GM12878 (cell line): ENCODE data around the gene SLC25A3. TPM values are rescaled to one million over a fixed set of nuclear protein-coding genes. Genes with fewer than 3 reads are reported as not detected.

Experiments
- ATAC-seq: fragments of 200-7000 bp; cut with Tn5 transposase; 3 replicates; pipeline ENCODE4 v1.9.1; 2020; ENCODE audit warnings: mild to moderate bottlenecking, moderate library complexity
- BruUV-seq: library from RNA; stranded (reverse); fragments of 400-500 nt; replicated peaks from 2 replicates; lab custom pipeline; 2021; lab: Mats Ljungman, UMichigan
- CTCF ChIA-PET: fragments of 300-600 bp; sonication (Branson Sonifier 250); formaldehyde crosslinking; extraction: SDS; loops from one replicate; lab custom pipeline; 2021; ENCODE audit warnings: inconsistent platforms; lab: Yijun Ruan, JAX
- POLR2A ChIA-PET: fragments of 350-600 bp; formaldehyde crosslinking; extraction: SDS; loops from one replicate; lab custom pipeline; 2021; ENCODE audit warnings: inconsistent platforms; lab: Charles Lee
- RAD21 ChIA-PET: fragments of 300-600 bp; sonication (Branson Sonifier 250); formaldehyde crosslinking; loops from one replicate; lab custom pipeline; 2023; ENCODE audit warnings: antibody characterized with exemption; ENCODE audit not compliant: unreplicated experiment; lab: Charles Lee
- SMC1A ChIA-PET: fragments of 300-600 bp; sonication (Branson Sonifier 250); formaldehyde crosslinking; loops from one replicate; lab custom pipeline; 2023; ENCODE audit not compliant: unreplicated experiment, uncharacterized antibody; lab: Charles Lee
- DNase-seq: peaks from one replicate; pipeline ENCODE4 v3.0.0-alpha.2; 2011; ENCODE audit warnings: low read depth, low spot score
- FAIRE-seq: peaks from 3 replicates; lab custom pipeline; 2011; peaks lifted over from hg19 to GRCh38; lab: Jason Lieb, UNC
- H2AFZ ChIP-seq: 2 replicates; pipeline ENCODE4 v1.6.0; 2011; ENCODE audit warnings: low read depth, low read length, control low read depth; ENCODE audit not compliant: control insufficient read depth
- H3K27ac ChIP-seq: 2 replicates; pipeline ENCODE4 v1.5.1; 2011; ENCODE audit warnings: control low read depth; ENCODE audit not compliant: control insufficient read depth, insufficient read depth
- H3K27me3 ChIP-seq, 2 experiments: replicated peaks in 1 of 2; 2 replicates each; pipeline versions ENCODE4 v1.6.0 to v1.6.1; 2011; ENCODE audit warnings: low read length in 1 of 2; ENCODE audit not compliant: control insufficient read depth in 2 of 2, insufficient read depth in 2 of 2
- H3K36me3 ChIP-seq, 2 experiments: 2 replicates each; pipeline ENCODE4 v1.5.1; 2011; ENCODE audit warnings: low read length in 1 of 2; ENCODE audit not compliant: control insufficient read depth in 2 of 2, insufficient read depth in 2 of 2
- H3K4me1 ChIP-seq: 2 replicates; pipeline ENCODE4 v1.6.1; 2011; ENCODE audit warnings: mild to moderate bottlenecking, low read length, moderate library complexity, mixed read lengths; ENCODE audit not compliant: control insufficient read depth, insufficient read depth
- H3K4me2 ChIP-seq: 2 replicates; pipeline ENCODE4 v1.6.0; 2011; ENCODE audit warnings: control low read depth; ENCODE audit not compliant: control insufficient read depth, insufficient read depth
- H3K4me3 ChIP-seq: fragments of 200-600 bp; sonication (generic); 2 replicates; pipeline ENCODE4 v1.5.1; 2016
- H3K79me2 ChIP-seq: 2 replicates; pipeline ENCODE4 v1.6.0; 2011; ENCODE audit warnings: low read length; ENCODE audit not compliant: control insufficient read depth, insufficient read depth
- H3K9ac ChIP-seq: 2 replicates; pipeline ENCODE4 v1.8.0; 2011; ENCODE audit warnings: low read length, control low read depth, mixed read lengths; ENCODE audit not compliant: control insufficient read depth, insufficient read depth
- H3K9me3 ChIP-seq: replicated peaks from 3 replicates; pipeline ENCODE4 v1.5.1; 2011; ENCODE audit warnings: mild to moderate bottlenecking, low read length; ENCODE audit not compliant: control insufficient read depth, insufficient read depth
- H4K20me1 ChIP-seq: 2 replicates; pipeline ENCODE4 v1.6.0; 2011; ENCODE audit not compliant: control insufficient read depth, insufficient read depth
- ETV6 ChIP-seq, 2 experiments: fragments of 450-650 bp in 1 of 2; IDR thresholded peaks in 1 of 2; conservative IDR thresholded peaks in 1 of 2; 2 replicates each; pipeline ENCODE4 v1.6.1; 2014; ENCODE audit warnings: antibody characterized with exemption in 1 of 2, borderline replicate concordance in 1 of 2, low read depth in 1 of 2, mild to moderate bottlenecking in 1 of 2, moderate library complexity in 1 of 2
- FOXK2 ChIP-seq: fragments of 450-650 bp; IDR thresholded peaks from 2 replicates; pipeline ENCODE4 v1.6.1; 2017; ENCODE audit warnings: mild to moderate bottlenecking, moderate library complexity
- POU2F2 ChIP-seq: IDR thresholded peaks from 3 replicates; pipeline ENCODE4 v1.6.1; 2011; ENCODE audit warnings: low read depth, mild to moderate bottlenecking, low read length, borderline replicate concordance
- SREBF2 ChIP-seq: IDR thresholded peaks from 2 replicates; pipeline ENCODE4 v1.6.1; 2012; ENCODE audit warnings: mild to moderate bottlenecking, low read length
- WGBS: methylation state at CpG from one replicate; pipeline ENCODE4 v1.1.6; 2016; ENCODE audit warnings: low lambda C conversion rate; ENCODE audit not compliant: insufficient replicate concordance, insufficient coverage; ENCODE audit errors: missing lambda C conversion rate; 5-methylcytosine and 5-hydroxymethylcytosine counted together
- in situ Hi-C: fragments of 300-500 bp; cut with MboI; formaldehyde crosslinking; loops from 9 replicates; pipeline ENCODE4 v1.14.3; 2018; ENCODE audit warnings: mixed read lengths
- intact Hi-C: fragments of 100-400 bp; cut with micrococcal nuclease; formaldehyde crosslinking; loops from one replicate; pipeline ENCODE4 v1.14.2; 2022; ENCODE audit not compliant: unreplicated experiment
- polyA plus RNA-seq, 11 experiments: library from polyadenylated mRNA; depleted of rRNA in 4 of 11; unstranded in 6 of 11; stranded (reverse) in 5 of 11; fragments of >200 nt; fragmentation: Nextera tagmentation in 4 of 11; fragmentation: Illumina TruSeq in 1 of 11; extraction: Ambion mirVana in 4 of 11; extraction: Trizol in 1 of 11; gene quantifications; 1 replicate in 1 of 11; 2 replicates in 10 of 11; pipeline versions ENCODE4 v1.2.1 to v1.2.3, GENCODE V29; 2011 to 2016; ENCODE audit warnings: inconsistent platforms in 2 of 11, missing spikeins in 2 of 11, low read depth in 1 of 11
- total RNA-seq, 4 experiments: library from RNA; depleted of rRNA in 3 of 4; stranded (reverse); fragments of >200 nt in 3 of 4; fragmentation: Illumina TruSeq in 1 of 4; extraction: Trizol in 1 of 4; gene quantifications; 2 replicates each; pipeline versions ENCODE4 v1.2.1 to v1.2.3, GENCODE V29; 2013 to 2021
- TF ChIP-seq, protein P1 (sequence below), 3 experiments: IDR thresholded peaks in 2 of 3; conservative IDR thresholded peaks in 1 of 3; 2 replicates each; pipeline ENCODE4 v1.5.1; 2011; ENCODE audit warnings: low read depth in 3 of 3, low read length in 3 of 3, mild to moderate bottlenecking in 3 of 3, control low read depth in 2 of 3, moderate library complexity in 2 of 3, inconsistent platforms in 1 of 3, mixed read lengths in 1 of 3; ENCODE audit not compliant: control insufficient read depth in 2 of 3, insufficient read depth in 1 of 3; ENCODE audit errors: extremely low read depth in 1 of 3

Gene SLC25A3
- total and polyA plus RNA-seq, 10 of the 15 experiments (the other 5 are each of a cell fraction or from before 2014, with no cell fraction given): 314 to 700 (median 589) TPM

DNA sequence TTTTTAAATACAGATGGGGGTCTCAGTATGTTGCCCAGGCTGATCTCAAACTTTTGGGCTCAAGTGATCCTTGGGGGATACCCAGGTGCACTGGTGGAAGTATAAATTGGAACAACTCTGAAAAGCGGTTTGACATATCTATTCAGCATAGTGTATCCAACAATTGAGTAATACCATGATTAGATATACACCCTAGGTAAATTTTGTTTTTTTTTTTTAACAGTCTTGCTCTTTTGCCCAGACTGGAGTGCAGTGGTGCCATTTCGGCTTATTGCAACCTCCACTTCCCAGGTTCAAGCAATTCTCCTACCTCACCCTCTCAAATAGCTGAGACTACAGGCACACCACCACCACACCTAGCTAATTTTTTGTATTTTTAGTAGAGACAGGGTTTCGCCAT lies 31.6 kb upstream of the SLC25A3 start:
- Histone ChIP-seq H3K27ac (no peak overlapping the region), H3K9me3 (no peaks in the 10 kb centered on the region), H3K27me3 (no peaks in the 10 kb centered on the region), H3K4me3 (no peak overlapping the region), H4K20me1 (no peaks in the 10 kb centered on the region), H3K79me2 (no peaks in the 10 kb centered on the region), H3K4me1 (no peaks in the 10 kb centered on the region), H3K36me3 (no peaks in the 10 kb centered on the region), H3K9ac (no peak overlapping the region), H3K4me2 (no peak overlapping the region), H2AFZ (no peak overlapping the region)
- in situ Hi-C loops (no loop called here), intact Hi-C loops (no loop called here)
- ChIA-PET RAD21 (no interaction called here), SMC1A (no interaction called here), CTCF (no interaction called here), POLR2A (interaction anchor here (0.6 to 0.7 kb wide), 2 partner anchors 10 to 47 kb away, joined by 3 to 7 read pairs; no protein-coding TSS in a partner anchor)
- no peak for TF ChIP-seq SREBF2
- no peak for TF ChIP-seq ETV6 (conservative IDR thresholded peaks at IDR 0.05 in 1 of 2, IDR thresholded peaks at IDR 0.05 in 1 of 2; ENCODE audit: borderline replicate concordance in 1 of 2, low read depth in 1 of 2)
- WGBS: 61% methylated on average over 3 of the region's 3 CpGs
- no peak for DNase-seq
- ATAC-seq: no peak
- no peak for FAIRE-seq
- BruUV-seq: no TSS peak

DNA sequence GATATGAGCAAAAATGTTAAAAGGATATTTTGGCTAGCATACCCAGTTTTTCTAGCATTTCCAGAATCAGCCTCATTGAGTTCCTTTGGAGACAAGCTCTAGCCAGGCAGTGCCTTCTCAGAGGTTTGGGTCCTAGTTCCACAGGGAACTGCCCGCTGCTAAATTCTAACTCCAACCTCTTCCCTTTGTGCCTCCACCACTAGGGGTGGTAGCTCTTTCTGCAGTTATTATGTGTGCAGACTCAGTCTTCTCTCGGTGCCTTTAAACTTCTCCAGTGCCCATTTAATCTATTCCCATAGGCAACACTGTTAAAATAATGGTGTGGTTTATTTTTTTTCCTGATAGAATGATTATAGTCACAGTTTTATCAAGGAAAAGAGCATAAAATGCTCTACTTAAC lies 21.5 kb upstream of the SLC25A3 start:
- no peaks in the 10 kb centered on the region for H4K20me1 ChIP-seq
- no peaks in the 10 kb centered on the region for H3K79me2 ChIP-seq
- no peak overlapping the region for H3K4me2 ChIP-seq
- H3K36me3 ChIP-seq: no peaks in the 10 kb centered on the region
- no peak overlapping the region for H2AFZ ChIP-seq
- RAD21 ChIA-PET: no interaction called here
- 78% methylated on average over 2 of the region's 2 CpGs for WGBS
- H3K27ac ChIP-seq: no peak overlapping the region
- POLR2A ChIA-PET: no interaction called here
- BruUV-seq: no TSS peak
- no peaks in the 10 kb centered on the region for H3K9me3 ChIP-seq
- no peaks in the 10 kb centered on the region for H3K27me3 ChIP-seq
- DNase-seq: no peak
- SMC1A ChIA-PET: interaction anchor here (0.6 to 10.1 kb wide), 4 partner anchors 74 to 91 kb away, joined by 3 to 107 read pairs (median 4); no protein-coding TSS in a partner anchor
- no peak for FAIRE-seq
- intact Hi-C loops: no loop called here
- TF ChIP-seq ETV6 (conservative IDR thresholded peaks at IDR 0.05 in 1 of 2, IDR thresholded peaks at IDR 0.05 in 1 of 2; ENCODE audit: borderline replicate concordance in 1 of 2, low read depth in 1 of 2) (no peak), POU2F2 (no peak), FOXK2 (no peak)
- TF ChIP-seq, protein P1, sequence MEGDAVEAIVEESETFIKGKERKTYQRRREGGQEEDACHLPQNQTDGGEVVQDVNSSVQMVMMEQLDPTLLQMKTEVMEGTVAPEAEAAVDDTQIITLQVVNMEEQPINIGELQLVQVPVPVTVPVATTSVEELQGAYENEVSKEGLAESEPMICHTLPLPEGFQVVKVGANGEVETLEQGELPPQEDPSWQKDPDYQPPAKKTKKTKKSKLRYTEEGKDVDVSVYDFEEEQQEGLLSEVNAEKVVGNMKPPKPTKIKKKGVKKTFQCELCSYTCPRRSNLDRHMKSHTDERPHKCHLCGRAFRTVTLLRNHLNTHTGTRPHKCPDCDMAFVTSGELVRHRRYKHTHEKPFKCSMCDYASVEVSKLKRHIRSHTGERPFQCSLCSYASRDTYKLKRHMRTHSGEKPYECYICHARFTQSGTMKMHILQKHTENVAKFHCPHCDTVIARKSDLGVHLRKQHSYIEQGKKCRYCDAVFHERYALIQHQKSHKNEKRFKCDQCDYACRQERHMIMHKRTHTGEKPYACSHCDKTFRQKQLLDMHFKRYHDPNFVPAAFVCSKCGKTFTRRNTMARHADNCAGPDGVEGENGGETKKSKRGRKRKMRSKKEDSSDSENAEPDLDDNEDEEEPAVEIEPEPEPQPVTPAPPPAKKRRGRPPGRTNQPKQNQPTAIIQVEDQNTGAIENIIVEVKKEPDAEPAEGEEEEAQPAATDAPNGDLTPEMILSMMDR (IDR thresholded peaks at IDR 0.05 in 2 of 3, conservative IDR thresholded peaks at IDR 0.05 in 1 of 3; ENCODE audit: control insufficient read depth in 2 of 3, extremely low read depth in 1 of 3, insufficient read depth in 1 of 3, low read depth in 3 of 3, low read length in 3 of 3): peak; percentile 4 to 34 (median 31); a peak in 2 of 6 replicates
- H3K4me3 ChIP-seq: no peak overlapping the region
- ATAC-seq: peak; percentile 53; the same call in 2 of the 3 replicates
- CTCF ChIA-PET: interaction anchor here (0.7 to 1.4 kb wide), 6 partner anchors 8 to 1740 kb away, joined by 3 to 4 read pairs (median 4); no protein-coding TSS in a partner anchor
- no peak overlapping the region for H3K9ac ChIP-seq
- in situ Hi-C loops: no loop called here
- no peaks in the 10 kb centered on the region for H3K4me1 ChIP-seq
